ENCODE measurements around the gene GLTP.
"Not testable (repeated sequence)": the region's sequence is repeated elsewhere in the genome, so short reads cannot be mapped to it uniquely, and the experiment has no call there.

DNA sequence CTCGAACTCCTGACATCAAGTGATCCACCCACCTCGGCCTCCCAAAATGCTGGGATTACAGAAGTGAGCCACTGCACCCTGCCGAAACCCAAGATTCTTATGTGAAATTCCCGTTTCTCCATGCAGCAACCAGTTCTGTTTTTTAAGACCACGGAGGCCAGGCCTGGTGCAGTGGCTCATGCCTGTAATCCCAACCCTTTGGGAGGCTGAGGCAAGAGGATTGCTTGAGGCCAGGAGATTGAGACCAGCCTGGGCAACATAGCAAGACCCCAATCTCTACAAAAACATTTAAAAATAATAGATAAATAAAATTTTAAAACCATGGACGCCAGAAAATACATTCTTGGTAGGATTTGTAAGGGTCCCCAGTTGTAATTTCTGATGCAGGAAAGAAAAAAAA is 29.8 kb downstream of the GLTP start:
- TF ChIP-seq RFX5 (IDR thresholded peaks at IDR 0.05; ENCODE audit: low read depth, low read length); POLR2AphosphoS5 (IDR thresholded peaks at IDR 0.05; ENCODE audit: low read depth, low read length); NCOR1 (IDR thresholded peaks at IDR 0.05; ENCODE audit: borderline replicate concordance, low read length); NFYB (CRISPR knock-in tag; IDR thresholded peaks at IDR 0.05); FOXP1 (IDR thresholded peaks at IDR 0.05); FOXP1 (CRISPR knock-in tag; IDR thresholded peaks at IDR 0.05); CBX1 (IDR thresholded peaks at IDR 0.05; ENCODE audit: low read depth); IRF2 (CRISPR knock-in tag; IDR thresholded peaks at IDR 0.05); SMARCC2 (IDR thresholded peaks at IDR 0.05): not testable (repeated sequence)
- TF ChIP-seq, protein P1, sequence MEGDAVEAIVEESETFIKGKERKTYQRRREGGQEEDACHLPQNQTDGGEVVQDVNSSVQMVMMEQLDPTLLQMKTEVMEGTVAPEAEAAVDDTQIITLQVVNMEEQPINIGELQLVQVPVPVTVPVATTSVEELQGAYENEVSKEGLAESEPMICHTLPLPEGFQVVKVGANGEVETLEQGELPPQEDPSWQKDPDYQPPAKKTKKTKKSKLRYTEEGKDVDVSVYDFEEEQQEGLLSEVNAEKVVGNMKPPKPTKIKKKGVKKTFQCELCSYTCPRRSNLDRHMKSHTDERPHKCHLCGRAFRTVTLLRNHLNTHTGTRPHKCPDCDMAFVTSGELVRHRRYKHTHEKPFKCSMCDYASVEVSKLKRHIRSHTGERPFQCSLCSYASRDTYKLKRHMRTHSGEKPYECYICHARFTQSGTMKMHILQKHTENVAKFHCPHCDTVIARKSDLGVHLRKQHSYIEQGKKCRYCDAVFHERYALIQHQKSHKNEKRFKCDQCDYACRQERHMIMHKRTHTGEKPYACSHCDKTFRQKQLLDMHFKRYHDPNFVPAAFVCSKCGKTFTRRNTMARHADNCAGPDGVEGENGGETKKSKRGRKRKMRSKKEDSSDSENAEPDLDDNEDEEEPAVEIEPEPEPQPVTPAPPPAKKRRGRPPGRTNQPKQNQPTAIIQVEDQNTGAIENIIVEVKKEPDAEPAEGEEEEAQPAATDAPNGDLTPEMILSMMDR (CRISPR knock-in tag; IDR thresholded peaks at IDR 0.05) = not testable (repeated sequence)
- TF ChIP-seq, protein P2, sequence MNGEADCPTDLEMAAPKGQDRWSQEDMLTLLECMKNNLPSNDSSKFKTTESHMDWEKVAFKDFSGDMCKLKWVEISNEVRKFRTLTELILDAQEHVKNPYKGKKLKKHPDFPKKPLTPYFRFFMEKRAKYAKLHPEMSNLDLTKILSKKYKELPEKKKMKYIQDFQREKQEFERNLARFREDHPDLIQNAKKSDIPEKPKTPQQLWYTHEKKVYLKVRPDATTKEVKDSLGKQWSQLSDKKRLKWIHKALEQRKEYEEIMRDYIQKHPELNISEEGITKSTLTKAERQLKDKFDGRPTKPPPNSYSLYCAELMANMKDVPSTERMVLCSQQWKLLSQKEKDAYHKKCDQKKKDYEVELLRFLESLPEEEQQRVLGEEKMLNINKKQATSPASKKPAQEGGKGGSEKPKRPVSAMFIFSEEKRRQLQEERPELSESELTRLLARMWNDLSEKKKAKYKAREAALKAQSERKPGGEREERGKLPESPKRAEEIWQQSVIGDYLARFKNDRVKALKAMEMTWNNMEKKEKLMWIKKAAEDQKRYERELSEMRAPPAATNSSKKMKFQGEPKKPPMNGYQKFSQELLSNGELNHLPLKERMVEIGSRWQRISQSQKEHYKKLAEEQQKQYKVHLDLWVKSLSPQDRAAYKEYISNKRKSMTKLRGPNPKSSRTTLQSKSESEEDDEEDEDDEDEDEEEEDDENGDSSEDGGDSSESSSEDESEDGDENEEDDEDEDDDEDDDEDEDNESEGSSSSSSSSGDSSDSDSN (CRISPR knock-in tag; IDR thresholded peaks at IDR 0.05) = not testable (repeated sequence)
